Hematopoietic multipotent progenitor cell treated with erythropoietin and hydrocortisone succinate and interleukin-3 and kit ligand, for 15 days (in vitro differentiated cells): ENCODE measurements around the gene ICAM5.
"Not testable (repeated sequence)": the region's sequence is repeated elsewhere in the genome, so short reads cannot be mapped to it uniquely, and the experiment has no call there.

Experiments used
- DNase-seq: peaks from one replicate; pipeline ENCODE4 v3.0.0-alpha.2; 2015; ENCODE audit warnings: low spot score

Gene ICAM5

GRCh38 chr19:10270180-10270615 is 19.6 kb upstream of the ICAM5 start:
- no peak for DNase-seq

GRCh38 chr19:10270616-10271394 is 18.9 kb upstream of the ICAM5 start, which contains the start of gene ICAM1:
TSS of gene ICAM1 (plus strand) at chr19:10271120. CDS start at chr19:10271160, 40 bp downstream.
- no peak for DNase-seq

- DNase-seq = no peak
Observed at GRCh38 chr19:10271543-10272086, 18.1 kb upstream of the ICAM5 start.

- no peak for DNase-seq
Observed at GRCh38 chr19:10274589-10274988, 15.2 kb upstream of the ICAM5 start.

GRCh38 chr19:10277795-10278589 is 11.8 kb upstream of the ICAM5 start:
- no peak for DNase-seq

GRCh38 chr19:10278935-10279334 is 10.8 kb upstream of the ICAM5 start:
- no peak for DNase-seq

- no peak for DNase-seq
Observed at GRCh38 chr19:10279737-10280442, 9.9 kb upstream of the ICAM5 start.

GRCh38 chr19:10282043-10282442 is 7.7 kb upstream of the ICAM5 start:
- DNase-seq = not testable (repeated sequence)

GRCh38 chr19:10283301-10284064 is 6.3 kb upstream of the ICAM5 start:
- DNase-seq = peak; percentile 33

- no peak for DNase-seq
Observed at GRCh38 chr19:10284065-10284959, 5.4 kb upstream of the ICAM5 start.

GRCh38 chr19:10284960-10285278 is 4.8 kb upstream of the ICAM5 start:
- no peak for DNase-seq

- DNase-seq = no peak
Observed at GRCh38 chr19:10285393-10285792, 4.4 kb upstream of the ICAM5 start.

- DNase-seq = peak; percentile 89
Observed at GRCh38 chr19:10286803-10287737, 2.7 kb upstream of the ICAM5 start, which contains the start of gene ICAM4. TSS of gene ICAM4 (plus strand) at chr19:10286955. CDS start at chr19:10287013, 58 bp downstream.

- peak; percentile 88 for DNase-seq
Observed at GRCh38 chr19:10288662-10289166, 1.0 kb upstream of the ICAM5 start.

- DNase-seq = peak; percentile 78
Observed at GRCh38 chr19:10289167-10289835, 451 bp upstream of the ICAM5 start.

- DNase-seq = peak; percentile 36
Observed at GRCh38 chr19:10290357-10290875, 664 bp downstream of the ICAM5 start.

- DNase-seq = peak; percentile 84
Observed at GRCh38 chr19:10290876-10291553, 1.3 kb downstream of the ICAM5 start.
